Skeletal muscle tissue (tissue), 5 donors: ENCODE measurements around the gene PIANP. TPM values are rescaled to one million over a fixed set of nuclear protein-coding genes. Genes with fewer than 3 reads are reported as not detected.

Source experiments
- H3K27ac ChIP-seq: one replicate; pipeline ENCODE4 v1.7.0; 2013; ENCODE audit warnings: mild to moderate bottlenecking, low read depth, low read length, inconsistent platforms
- H3K27me3 ChIP-seq, 3 donors: one replicate each; pipeline ENCODE4 v1.7.0; 2013; ENCODE audit warnings: low read length in 3 of 3; ENCODE audit not compliant: control insufficient read depth in 3 of 3, insufficient read depth in 3 of 3
- H3K36me3 ChIP-seq, 3 donors: one replicate each; pipeline ENCODE4 v1.7.0; 2013; ENCODE audit warnings: low read length in 3 of 3; ENCODE audit not compliant: control insufficient read depth in 3 of 3, insufficient read depth in 3 of 3
- H3K4me1 ChIP-seq, 3 donors: one replicate each; pipeline ENCODE4 v1.7.0; 2013; ENCODE audit warnings: low read length in 3 of 3, mild to moderate bottlenecking in 3 of 3; ENCODE audit not compliant: control insufficient read depth in 3 of 3, insufficient read depth in 3 of 3
- H3K4me3 ChIP-seq, 3 donors: one replicate each; pipeline ENCODE4 v1.7.0; 2013; ENCODE audit warnings: low read length in 3 of 3
- H3K9ac ChIP-seq, 3 donors: one replicate each; pipeline ENCODE4 v1.7.0; 2013; ENCODE audit warnings: low read length in 3 of 3, mild to moderate bottlenecking in 3 of 3, moderate library complexity in 2 of 3, low read depth in 1 of 3
- H3K9me3 ChIP-seq, 3 donors: one replicate each; pipeline ENCODE4 v1.7.0; 2013; ENCODE audit warnings: low read length in 3 of 3; ENCODE audit not compliant: control insufficient read depth in 3 of 3
- small RNA-seq: library from RNA; depleted of rRNA; stranded (forward); fragments of <200 nt; gene quantifications from one replicate; pipeline ENCODE3, GENCODE V24; 2014
- total RNA-seq: library from RNA; depleted of rRNA; stranded (reverse); fragments of >200 nt; gene quantifications from one replicate; pipeline ENCODE4 v1.2.3, GENCODE V29; 2014
- donor health status: Osteomylitis.

Gene PIANP
- total RNA-seq, 1 donor from 2014 or later, result under 0.01 TPM

DNA sequence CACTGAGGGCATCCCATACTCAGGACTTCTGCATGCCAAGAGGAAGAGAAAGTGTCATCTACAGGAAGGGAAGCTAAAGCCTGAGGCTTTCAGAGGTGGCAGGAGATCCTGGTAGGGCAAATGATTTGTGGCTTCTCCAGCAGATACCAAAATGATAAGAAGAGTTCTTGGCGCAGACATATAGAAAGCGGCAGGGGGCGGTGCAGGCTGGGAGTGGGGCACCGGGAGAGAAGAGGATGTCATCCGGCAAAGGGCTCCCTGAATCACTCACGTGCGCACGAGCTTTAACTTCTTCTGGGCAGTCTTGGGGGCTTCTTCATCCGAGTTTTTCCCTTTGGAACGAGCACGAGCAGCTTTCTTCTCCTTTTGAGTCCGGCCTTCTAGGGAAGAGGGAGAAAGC lies 48.2 kb downstream of the PIANP start:
- Histone ChIP-seq H3K36me3 (peaks cover 36 to 67% (median 55%) of the 10 kb centered on the region in 3 donors), H3K4me3 (no peak overlapping the region), H3K4me1 (peaks cover 0 to 4% (median 4%) of the 10 kb centered on the region in 3 donors), H3K27ac (no peak overlapping the region), H3K27me3 (no peaks in the 10 kb centered on the region), H3K9me3 (no peaks in the 10 kb centered on the region), H3K9ac (no peak overlapping the region)

DNA sequence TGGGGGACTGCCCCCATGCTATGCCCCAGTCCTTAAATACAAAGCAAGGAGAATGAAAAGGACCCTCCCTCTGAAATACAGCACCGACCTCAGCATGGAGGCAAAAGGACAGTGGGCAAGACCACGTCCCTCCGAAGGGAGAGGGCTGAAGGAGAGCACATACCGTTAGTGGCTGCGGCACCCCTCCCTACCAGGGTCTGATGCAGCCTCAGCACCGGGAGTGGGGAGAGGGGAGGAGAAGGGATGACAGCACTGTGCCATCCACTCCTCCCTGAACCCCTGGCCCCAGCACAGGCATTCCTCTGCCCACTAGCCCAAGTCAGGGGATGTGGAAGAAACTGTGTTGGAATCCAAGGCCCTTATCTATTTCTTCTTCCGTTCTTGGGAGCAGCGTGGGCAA lies 49.8 kb downstream of the PIANP start:
- H3K9ac ChIP-seq, result no peak overlapping the region
- peaks cover 31 to 56% (median 47%) of the 10 kb centered on the region in 3 donors for H3K36me3 ChIP-seq
- H3K27me3 ChIP-seq, result no peaks in the 10 kb centered on the region

DNA sequence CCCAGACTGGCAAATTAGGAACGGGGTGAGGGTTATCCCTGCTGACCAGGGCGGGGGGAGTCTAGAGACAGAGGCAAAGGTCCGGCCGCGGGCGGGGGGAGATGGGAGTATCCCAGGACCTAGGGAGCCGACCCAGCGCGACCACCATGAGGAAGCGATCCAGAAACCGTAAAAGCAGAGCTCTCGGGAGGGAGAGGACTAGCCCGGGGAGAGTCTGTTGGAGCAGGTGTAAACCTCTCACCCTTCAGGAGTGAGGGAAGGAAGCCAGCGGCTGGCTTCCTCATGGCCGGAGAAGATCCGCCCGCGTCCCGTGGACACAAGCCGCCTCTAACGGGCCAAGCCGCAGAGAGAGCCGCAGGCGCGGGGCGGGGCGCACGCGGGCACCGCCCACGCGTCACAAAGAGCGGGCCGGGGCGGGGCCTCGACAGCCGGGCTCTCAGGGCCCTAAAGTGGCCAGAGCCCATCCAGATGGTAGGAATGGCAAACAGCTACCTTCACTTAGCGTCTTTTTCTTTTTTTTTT lies 53.5 kb downstream of the PIANP start, which contains the start of gene ACRBP:
Gene ACRBP (minus strand): TSS at position 350 of the 522 bp plus-strand sequence. CDS start 66 bp downstream, at position 284.
- H3K4me1 ChIP-seq, result peaks cover 6 to 10% (median 6%) of the 10 kb centered on the region in 3 donors
- H3K27ac ChIP-seq, result peak within 1 kb of the TSS; percentile 12
- peaks cover 19 to 26% (median 22%) of the 10 kb centered on the region in 3 donors for H3K36me3 ChIP-seq
- peak within 1 kb of the TSS; percentile 51 to 77 (median 62) for H3K9ac ChIP-seq
- H3K4me3 ChIP-seq, result peak within 1 kb of the TSS; percentile 71
- no peaks in the 10 kb centered on the region for H3K27me3 ChIP-seq
- no peaks in the 10 kb centered on the region for H3K9me3 ChIP-seq

More for the DNA sequence above, 49.8 kb downstream of the PIANP start:
- H3K9me3 ChIP-seq, result no peaks in the 10 kb centered on the region
- peaks cover 9 to 10% (median 10%) of the 10 kb centered on the region in 3 donors for H3K4me1 ChIP-seq
- H3K4me3 ChIP-seq, result no peak overlapping the region
- no peak overlapping the region for H3K27ac ChIP-seq

DNA sequence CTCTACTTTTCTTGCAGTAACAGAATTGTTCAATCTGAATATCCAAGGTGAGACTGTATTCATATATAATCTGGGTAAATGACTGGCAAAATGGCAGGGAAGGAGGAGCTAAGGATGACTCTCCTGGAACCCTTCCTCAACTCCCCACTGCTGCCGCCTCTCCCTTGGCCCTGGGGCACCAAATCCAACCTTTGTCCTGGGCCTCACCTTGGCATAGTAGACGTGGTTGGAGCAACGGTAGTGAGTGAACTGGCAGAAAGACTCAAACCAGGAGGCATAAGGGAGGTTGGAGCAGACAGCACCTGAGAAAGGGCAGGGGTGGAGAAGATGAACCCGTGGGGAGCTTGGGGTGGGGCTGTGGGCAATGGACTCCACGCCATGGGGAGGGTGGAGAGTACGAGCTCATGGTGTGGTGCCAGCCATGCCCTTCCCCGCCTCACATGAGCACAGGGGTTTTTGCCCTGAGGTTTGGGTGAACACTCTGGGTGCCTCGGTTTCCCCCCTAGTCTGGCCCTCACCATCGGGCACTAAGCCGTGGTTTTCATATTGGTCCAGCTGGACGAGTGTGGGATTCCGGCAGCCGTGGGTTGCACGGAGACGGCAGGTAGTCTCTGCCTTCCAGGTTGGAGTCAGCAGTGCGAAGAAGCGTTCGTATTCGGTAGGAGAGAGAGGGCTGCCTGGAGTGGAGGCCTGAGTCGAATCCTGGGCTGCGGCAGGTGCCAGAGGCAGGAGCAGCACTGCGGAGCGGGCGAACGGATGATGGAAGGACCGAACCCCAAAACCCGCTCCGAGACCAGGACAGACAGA lies 54.1 kb downstream of the PIANP start:
- Histone ChIP-seq H3K27me3 (no peaks in the 10 kb centered on the region), H3K9ac (peak overlapping the region; percentile 51 to 77 (median 62)), H3K4me1 (peaks cover 6 to 10% (median 6%) of the 10 kb centered on the region in 3 donors), H3K4me3 (peak overlapping the region; percentile 71), H3K9me3 (no peaks in the 10 kb centered on the region), H3K36me3 (peaks cover 15 to 21% (median 18%) of the 10 kb centered on the region in 3 donors), H3K27ac (peak overlapping the region; percentile 12)

- H3K4me3 ChIP-seq, result no peak overlapping the region
- no peak overlapping the region for H3K9ac ChIP-seq
- no peaks in the 10 kb centered on the region for H3K9me3 ChIP-seq
- H3K4me1 ChIP-seq, result peaks cover 6 to 10% (median 6%) of the 10 kb centered on the region in 3 donors
- no peaks in the 10 kb centered on the region for H3K27me3 ChIP-seq
- peaks cover 0 to 7% (median 3%) of the 10 kb centered on the region in 3 donors for H3K36me3 ChIP-seq
- H3K27ac ChIP-seq, result no peak overlapping the region
These were observed 55.7 kb downstream of the PIANP start for GRCh38 chr12:6644903-6645302.

- no peaks in the 10 kb centered on the region for H3K9me3 ChIP-seq
- H3K4me1 ChIP-seq, result peaks cover 6 to 10% (median 6%) of the 10 kb centered on the region in 3 donors
- H3K27me3 ChIP-seq, result no peaks in the 10 kb centered on the region
- H3K27ac ChIP-seq, result no peak overlapping the region
- H3K4me3 ChIP-seq, result no peak overlapping the region
- peaks cover 0 to 7% (median 3%) of the 10 kb centered on the region in 3 donors for H3K36me3 ChIP-seq
- H3K9ac ChIP-seq, result no peak overlapping the region
These were observed 56.4 kb downstream of the PIANP start for GRCh38 chr12:6644257-6644596.

Small RNA genes lying within 50 kb of the gene (small RNA-seq; reads per million reads assigned to genes)
- gene RNU6-781P, result not detected

Other genes starting within 250 kb of the PIANP start
- 4.2 TPM for gene TAPBPL, start 248.8 kb downstream of the PIANP start, total RNA-seq
- 2.6 TPM for gene VAMP1, start 230.1 kb downstream of the PIANP start, total RNA-seq
- gene MRPL51, start 207.6 kb downstream of the PIANP start, total RNA-seq, result 141 TPM
- 23.0 TPM for gene NCAPD2, start 206.7 kb downstream of the PIANP start, total RNA-seq
- 5,507 TPM for gene GAPDH, start 166.3 kb downstream of the PIANP start, total RNA-seq
- gene IFFO1, start 144.8 kb downstream of the PIANP start, total RNA-seq, result 8.9 TPM
- gene NOP2, start 132.5 kb downstream of the PIANP start, total RNA-seq, result 6.3 TPM
- 211 TPM for gene CHD4, start 93.4 kb downstream of the PIANP start, total RNA-seq
- gene LPAR5, start 64.9 kb downstream of the PIANP start, total RNA-seq, result 1.0 TPM
- 1.0 TPM for gene ACRBP, start 53.4 kb downstream of the PIANP start, total RNA-seq
- gene ING4, start 37.7 kb downstream of the PIANP start, total RNA-seq, result 38.1 TPM
- gene ZNF384, start 11.4 kb downstream of the PIANP start, total RNA-seq, result 8.4 TPM
- gene COPS7A, start 23.2 kb upstream of the PIANP start, total RNA-seq, result 30.8 TPM
- 73.6 TPM for gene MLF2, start 52.3 kb upstream of the PIANP start, total RNA-seq
- gene PTMS, start 65.5 kb upstream of the PIANP start, total RNA-seq, result 40.2 TPM
- gene LAG3, start 71.7 kb upstream of the PIANP start, total RNA-seq, result not detected
- gene CD4, start 88.7 kb upstream of the PIANP start, total RNA-seq, result 6.8 TPM
- gene GPR162, start 121.0 kb upstream of the PIANP start, total RNA-seq, result 8.9 TPM
- 19.8 TPM for gene P3H3, start 127.6 kb upstream of the PIANP start, total RNA-seq
- gene GNB3, start 140.1 kb upstream of the PIANP start, total RNA-seq, result 3.7 TPM
- 3.1 TPM for gene CDCA3, start 150.5 kb upstream of the PIANP start, total RNA-seq
- gene USP5, start 151.3 kb upstream of the PIANP start, total RNA-seq, result 61.6 TPM
- gene TPI1, start 166.7 kb upstream of the PIANP start, total RNA-seq, result 1,878 TPM
- 3.1 TPM for gene SPSB2, start 172.5 kb upstream of the PIANP start, total RNA-seq
- gene LRRC23, start 204.0 kb upstream of the PIANP start, total RNA-seq, result 12.5 TPM
- 2.6 TPM for gene ENO2, start 213.8 kb upstream of the PIANP start, total RNA-seq
- gene ATN1, start 227.1 kb upstream of the PIANP start, total RNA-seq, result 7.3 TPM
- gene RNU7-1, start 243.0 kb upstream of the PIANP start, total RNA-seq, result not detected
- gene C12orf57, start 243.2 kb upstream of the PIANP start, total RNA-seq, result 205 TPM